A549 (cell line): ENCODE data around the gene CREB5.

Source experiments
- CEBPB ChIP-seq, 2 experiments: fragments of >200 bp in 1 of 2; sonication (Bioruptor Twin) in 1 of 2; formaldehyde crosslinking in 1 of 2; IDR thresholded peaks; 2 replicates each; pipeline ENCODE4 v1.6.1; 2012 to 2016
- HDAC2 ChIP-seq: fragments of 200-600 bp; sonication (generic); IDR thresholded peaks from 2 replicates; pipeline ENCODE4 v1.6.1; 2016
- MAFK ChIP-seq: fragments of 450-650 bp; IDR thresholded peaks from 2 replicates; pipeline ENCODE4 v1.6.1; 2014; ENCODE audit not compliant: partially characterized antibody
- MYC ChIP-seq: IDR thresholded peaks from 2 replicates; pipeline ENCODE4 v1.6.1; 2012; ENCODE audit warnings: mild to moderate bottlenecking, inconsistent platforms, low read length, improper control_type of control experiment, borderline replicate concordance
- NPAS2 ChIP-seq: fragments of 250-450 bp; sonication (Bioruptor Pico); IDR thresholded peaks from 2 replicates; pipeline ENCODE4 v1.8.0; 2022; ENCODE audit warnings: mild to moderate bottlenecking, moderate library complexity, borderline replicate concordance
- POLR2A ChIP-seq: IDR thresholded peaks from 2 replicates; pipeline ENCODE4 v1.6.1; 2012; ENCODE audit warnings: mild to moderate bottlenecking, low read length
- RFX5 ChIP-seq: fragments of 450-650 bp; IDR thresholded peaks from 2 replicates; pipeline ENCODE4 v1.7.1; 2014; ENCODE audit warnings: antibody characterized with exemption, mild to moderate bottlenecking, moderate library complexity
- SMC3 ChIP-seq: fragments of >200 bp; sonication (Bioruptor Twin); formaldehyde crosslinking; IDR thresholded peaks from 3 replicates; pipeline ENCODE4 v1.6.1; 2018; ENCODE audit warnings: inconsistent platforms
- TF ChIP-seq, protein P1 (sequence below): fragments of >200 bp; sonication (Bioruptor Twin); formaldehyde crosslinking; IDR thresholded peaks from 3 replicates; pipeline ENCODE4 v1.5.1; 2016
- TF ChIP-seq, protein P2 (sequence below): fragments of 200-600 bp; sonication (generic); IDR thresholded peaks from 2 replicates; pipeline ENCODE4 v1.6.1; 2016; ENCODE audit warnings: antibody characterized with exemption, mild to moderate bottlenecking, moderate library complexity

DNA sequence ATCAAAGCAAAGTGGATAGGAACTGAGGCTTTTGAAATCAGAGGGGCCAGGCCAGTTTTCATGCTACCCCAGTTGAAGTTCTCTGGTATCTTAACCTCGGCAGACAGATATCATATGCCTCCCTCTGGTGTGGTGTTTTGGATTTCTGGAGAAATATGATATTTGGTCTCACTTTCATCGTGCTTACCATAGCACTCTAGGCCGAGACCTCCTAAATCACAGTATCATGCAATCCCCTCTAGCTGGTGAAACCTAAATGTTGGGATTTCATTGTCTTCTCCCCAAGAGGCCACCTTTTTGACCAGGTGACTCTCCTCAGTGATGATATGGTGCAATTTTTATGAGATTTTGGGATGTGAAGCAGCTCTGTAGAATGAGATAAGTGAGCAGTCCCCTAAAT, 183.5 kb downstream of the CREB5 start:
- TF ChIP-seq, protein P1, sequence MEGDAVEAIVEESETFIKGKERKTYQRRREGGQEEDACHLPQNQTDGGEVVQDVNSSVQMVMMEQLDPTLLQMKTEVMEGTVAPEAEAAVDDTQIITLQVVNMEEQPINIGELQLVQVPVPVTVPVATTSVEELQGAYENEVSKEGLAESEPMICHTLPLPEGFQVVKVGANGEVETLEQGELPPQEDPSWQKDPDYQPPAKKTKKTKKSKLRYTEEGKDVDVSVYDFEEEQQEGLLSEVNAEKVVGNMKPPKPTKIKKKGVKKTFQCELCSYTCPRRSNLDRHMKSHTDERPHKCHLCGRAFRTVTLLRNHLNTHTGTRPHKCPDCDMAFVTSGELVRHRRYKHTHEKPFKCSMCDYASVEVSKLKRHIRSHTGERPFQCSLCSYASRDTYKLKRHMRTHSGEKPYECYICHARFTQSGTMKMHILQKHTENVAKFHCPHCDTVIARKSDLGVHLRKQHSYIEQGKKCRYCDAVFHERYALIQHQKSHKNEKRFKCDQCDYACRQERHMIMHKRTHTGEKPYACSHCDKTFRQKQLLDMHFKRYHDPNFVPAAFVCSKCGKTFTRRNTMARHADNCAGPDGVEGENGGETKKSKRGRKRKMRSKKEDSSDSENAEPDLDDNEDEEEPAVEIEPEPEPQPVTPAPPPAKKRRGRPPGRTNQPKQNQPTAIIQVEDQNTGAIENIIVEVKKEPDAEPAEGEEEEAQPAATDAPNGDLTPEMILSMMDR, result no peak
- TF ChIP-seq, protein P2, sequence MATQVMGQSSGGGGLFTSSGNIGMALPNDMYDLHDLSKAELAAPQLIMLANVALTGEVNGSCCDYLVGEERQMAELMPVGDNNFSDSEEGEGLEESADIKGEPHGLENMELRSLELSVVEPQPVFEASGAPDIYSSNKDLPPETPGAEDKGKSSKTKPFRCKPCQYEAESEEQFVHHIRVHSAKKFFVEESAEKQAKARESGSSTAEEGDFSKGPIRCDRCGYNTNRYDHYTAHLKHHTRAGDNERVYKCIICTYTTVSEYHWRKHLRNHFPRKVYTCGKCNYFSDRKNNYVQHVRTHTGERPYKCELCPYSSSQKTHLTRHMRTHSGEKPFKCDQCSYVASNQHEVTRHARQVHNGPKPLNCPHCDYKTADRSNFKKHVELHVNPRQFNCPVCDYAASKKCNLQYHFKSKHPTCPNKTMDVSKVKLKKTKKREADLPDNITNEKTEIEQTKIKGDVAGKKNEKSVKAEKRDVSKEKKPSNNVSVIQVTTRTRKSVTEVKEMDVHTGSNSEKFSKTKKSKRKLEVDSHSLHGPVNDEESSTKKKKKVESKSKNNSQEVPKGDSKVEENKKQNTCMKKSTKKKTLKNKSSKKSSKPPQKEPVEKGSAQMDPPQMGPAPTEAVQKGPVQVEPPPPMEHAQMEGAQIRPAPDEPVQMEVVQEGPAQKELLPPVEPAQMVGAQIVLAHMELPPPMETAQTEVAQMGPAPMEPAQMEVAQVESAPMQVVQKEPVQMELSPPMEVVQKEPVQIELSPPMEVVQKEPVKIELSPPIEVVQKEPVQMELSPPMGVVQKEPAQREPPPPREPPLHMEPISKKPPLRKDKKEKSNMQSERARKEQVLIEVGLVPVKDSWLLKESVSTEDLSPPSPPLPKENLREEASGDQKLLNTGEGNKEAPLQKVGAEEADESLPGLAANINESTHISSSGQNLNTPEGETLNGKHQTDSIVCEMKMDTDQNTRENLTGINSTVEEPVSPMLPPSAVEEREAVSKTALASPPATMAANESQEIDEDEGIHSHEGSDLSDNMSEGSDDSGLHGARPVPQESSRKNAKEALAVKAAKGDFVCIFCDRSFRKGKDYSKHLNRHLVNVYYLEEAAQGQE, result no peak
- TF ChIP-seq MAFK, result no peak
- no peak for TF ChIP-seq POLR2A
- no peak for TF ChIP-seq NPAS2 (CRISPR knock-in tag)
- no peak for TF ChIP-seq SMC3
- TF ChIP-seq CEBPB (IDR thresholded peaks at IDR 0.05), result no peak
- no peak for TF ChIP-seq HDAC2
- TF ChIP-seq RFX5, result no peak
- TF ChIP-seq MYC, result no peak
